K562 (cell line): ENCODE data around the gene PIK3CB. TPM values are rescaled to one million over a fixed set of nuclear protein-coding genes. Genes with fewer than 3 reads are reported as not detected.

Source experiments
- ATAC-seq: fragments of 200-7000 bp; cut with Tn5 transposase; 3 replicates; pipeline ENCODE4 v1.9.1; 2020; ENCODE audit warnings: moderate library complexity
- BruUV-seq: library from RNA; stranded (reverse); fragments of 400-500 nt; replicated peaks from 2 replicates; lab custom pipeline; 2021; lab: Mats Ljungman, UMichigan
- CTCF ChIA-PET: fragments of 300-600 bp; formaldehyde crosslinking; extraction: SDS; loops from one replicate; lab custom pipeline; 2021; ENCODE audit warnings: low intra/inter-chr PET ratio; lab: Yijun Ruan, JAX
- POLR2A ChIA-PET: fragments of 300-600, 350-650 bp; sonication (Branson Sonifier 250); formaldehyde crosslinking; extraction: SDS; loops from one replicate; lab custom pipeline; 2021; ENCODE audit warnings: antibody characterized with exemption, inconsistent platforms; lab: Yijun Ruan, JAX
- DNase-seq, 4 experiments: peaks; one replicate each; pipeline versions ENCODE4 v3.0.0 to v3.0.0-alpha.2; 2011 to 2018; ENCODE audit warnings: low spot score in 3 of 4, mixed read lengths in 3 of 4; ENCODE audit errors: extremely low read depth in 1 of 4
- FAIRE-seq: peaks from 2 replicates; lab custom pipeline; 2011; peaks lifted over from hg19 to GRCh38; lab: Jason Lieb, UNC
- H2AFZ ChIP-seq: 2 replicates; pipeline ENCODE4 v1.6.0; 2011; ENCODE audit warnings: low read depth, low read length, control low read depth, inconsistent platforms
- H3K27ac ChIP-seq: fragments of 200-600 bp; 3 replicates; pipeline ENCODE4 v1.8.0; 2011; ENCODE audit warnings: low read depth, mild to moderate bottlenecking, control low read depth, inconsistent platforms, low read length, moderate library complexity, mixed read lengths; ENCODE audit errors: extremely low read depth
- H3K27me3 ChIP-seq, 2 experiments: fragments of 300-600 bp in 1 of 2; 2 replicates in 1 of 2; 3 replicates in 1 of 2; pipeline versions ENCODE4 v1.6.0 to v1.8.0; 2011; ENCODE audit warnings: inconsistent platforms in 2 of 2, low read length in 2 of 2, mild to moderate bottlenecking in 1 of 2, mixed read lengths in 1 of 2, moderate library complexity in 1 of 2; ENCODE audit not compliant: control insufficient read depth in 2 of 2, insufficient read depth in 2 of 2
- H3K36me3 ChIP-seq: fragments of 300-600 bp; 3 replicates; pipeline ENCODE4 v1.8.0; 2011; ENCODE audit warnings: mild to moderate bottlenecking, low read length, inconsistent platforms; ENCODE audit not compliant: control insufficient read depth, insufficient read depth
- H3K4me1 ChIP-seq, 2 experiments: fragments of 200-600 bp in 1 of 2; replicated peaks in 1 of 2; 2 replicates in 1 of 2; 3 replicates in 1 of 2; pipeline versions ENCODE4 v1.5.1 to v1.8.0; 2011; ENCODE audit warnings: inconsistent platforms in 2 of 2, low read length in 2 of 2, mild to moderate bottlenecking in 1 of 2, mixed read lengths in 1 of 2, moderate library complexity in 1 of 2; ENCODE audit not compliant: control insufficient read depth in 2 of 2, insufficient read depth in 2 of 2
- H3K4me2 ChIP-seq: 2 replicates; pipeline ENCODE4 v1.6.1; 2011; ENCODE audit warnings: low read length, control low read depth, inconsistent platforms, mixed read lengths; ENCODE audit not compliant: insufficient read depth
- H3K4me3 ChIP-seq: fragments of 200-600 bp; sonication (generic), shearing (Covaris generic); 2 replicates; pipeline ENCODE4 v1.5.1; 2016; ENCODE audit warnings: control low read depth, inconsistent platforms
- H3K79me2 ChIP-seq: fragments of 200-600 bp; 3 replicates; pipeline ENCODE4 v1.8.0; 2011; ENCODE audit warnings: low read length, inconsistent platforms; ENCODE audit not compliant: control insufficient read depth, insufficient read depth
- H3K9ac ChIP-seq, 2 experiments: 2 replicates each; pipeline versions ENCODE4 v1.6.0 to v1.6.1; 2011; ENCODE audit warnings: low read depth in 2 of 2, low read length in 2 of 2, control low read depth in 1 of 2, inconsistent platforms in 1 of 2, mild to moderate bottlenecking in 1 of 2, mixed read lengths in 1 of 2; ENCODE audit not compliant: insufficient read depth in 1 of 2
- H3K9me1 ChIP-seq: one replicate; pipeline ENCODE4 v1.6.0; 2011; ENCODE audit warnings: inconsistent platforms, mild to moderate bottlenecking, low read length, moderate library complexity; ENCODE audit not compliant: control insufficient read depth, insufficient read depth
- H3K9me3 ChIP-seq: replicated peaks from 2 replicates; pipeline ENCODE4 v1.5.1; 2011; ENCODE audit warnings: low read depth, low read length, inconsistent platforms; ENCODE audit not compliant: control insufficient read depth, insufficient read depth
- H4K20me1 ChIP-seq: replicated peaks from 2 replicates; pipeline ENCODE4 v1.6.1; 2011; ENCODE audit warnings: low read length, inconsistent platforms, mixed read lengths; ENCODE audit not compliant: control insufficient read depth, insufficient read depth
- AFF4 ChIP-seq: sonication (generic); formaldehyde crosslinking; IDR thresholded peaks from 2 replicates; pipeline ENCODE4 v1.8.0; 2023; ENCODE audit warnings: mild to moderate bottlenecking, missing genetic modification reagents
- CBX5 ChIP-seq: IDR thresholded peaks from 2 replicates; pipeline ENCODE4 v1.6.1; 2014; ENCODE audit warnings: low read depth, borderline replicate concordance
- CREB3 ChIP-seq: fragments of 450-650 bp; conservative IDR thresholded peaks from 2 replicates; pipeline ENCODE4 v1.6.1; 2016; ENCODE audit warnings: missing genetic modification characterization, low read depth, mild to moderate bottlenecking, missing compliant biosample characterization, moderate library complexity
- ELK3 ChIP-seq: fragments of 450-650 bp; formaldehyde crosslinking; IDR thresholded peaks from 2 replicates; pipeline ENCODE4 v1.4.0; 2020; ENCODE audit warnings: mild to moderate bottlenecking
- HBP1 ChIP-seq: fragments of 450-650 bp; formaldehyde crosslinking; IDR thresholded peaks from 2 replicates; pipeline ENCODE4 v1.4.0; 2022; ENCODE audit warnings: missing genetic modification characterization
- MAFG ChIP-seq: fragments of 450-650 bp; conservative IDR thresholded peaks from 2 replicates; pipeline ENCODE4 v1.6.1; 2016; ENCODE audit warnings: missing genetic modification characterization, missing compliant biosample characterization
- POLR2AphosphoS2 ChIP-seq: IDR thresholded peaks from 2 replicates; pipeline ENCODE4 v1.6.1; 2012; ENCODE audit warnings: low read length, improper control_type of control experiment
- SRSF1 ChIP-seq: fragments of 200-400 bp; formaldehyde crosslinking; IDR thresholded peaks from 2 replicates; pipeline ENCODE4 v1.6.1; 2017; ENCODE audit warnings: mild to moderate bottlenecking, low read depth, low read length, moderate library complexity
- ZNF232 ChIP-seq: sonication (generic); formaldehyde crosslinking; IDR thresholded peaks from 2 replicates; pipeline ENCODE4 v1.8.0; 2022; ENCODE audit warnings: mild to moderate bottlenecking, missing genetic modification reagents
- ZNF609 ChIP-seq: sonication (generic); formaldehyde crosslinking; IDR thresholded peaks from 2 replicates; pipeline ENCODE4 v1.8.1; 2023; ENCODE audit warnings: missing genetic modification reagents, mild to moderate bottlenecking, borderline replicate concordance
- WGBS: fragments of 100-300 bp; shearing (Covaris generic); methylation state at CpG from one replicate; pipeline ENCODE4 v1.1.6; 2016; ENCODE audit warnings: low coverage, mixed read lengths; ENCODE audit not compliant: insufficient coverage; ENCODE audit errors: missing lambda C conversion rate; 5-methylcytosine and 5-hydroxymethylcytosine counted together
- in situ Hi-C: fragments of 300-500 bp; cut with MboI; formaldehyde crosslinking; loops from 4 replicates; pipeline ENCODE4 v1.15.0; 2018; ENCODE audit warnings: inconsistent platforms, mixed read lengths
- intact Hi-C: fragments of 100-400 bp; cut with micrococcal nuclease; formaldehyde crosslinking; loops from 2 replicates; pipeline ENCODE4 v1.14.2; 2022
- polyA plus RNA-seq, 8 experiments: library from polyadenylated mRNA; depleted of rRNA in 4 of 8; stranded (reverse) in 5 of 8; unstranded in 3 of 8; fragments of >200 nt; fragmentation: Nextera tagmentation in 2 of 8; fragmentation: Illumina TruSeq in 1 of 8; extraction: Ambion mirVana in 2 of 8; extraction: Trizol in 1 of 8; gene quantifications; 2 replicates each; pipeline versions ENCODE4 v1.2.1 to v1.2.3, GENCODE V29; 2011 to 2014; ENCODE audit warnings: inconsistent platforms in 1 of 8, missing spikeins in 1 of 8
- total RNA-seq, 7 experiments: library from RNA; depleted of rRNA in 6 of 7; stranded (reverse); fragments of >200 nt in 6 of 7; fragmentation: Illumina TruSeq in 2 of 7; extraction: Trizol in 2 of 7; gene quantifications; 2 replicates each; pipeline versions ENCODE4 v1.2.1 to v1.2.3, GENCODE V29; 2011 to 2021; ENCODE audit warnings: low replicate concordance in 1 of 7

PIK3CB gene
- total and polyA plus RNA-seq, 9 of the 15 experiments (the other 6 are each of a cell fraction or from before 2014, with no cell fraction given): 15.3 to 62.6 (median 28.3) TPM

GRCh38 chr3:138725116-138725515, 109.6 kb downstream of the PIK3CB start:
- no peaks in the 10 kb centered on the region for H3K9me1 ChIP-seq
- peaks cover 20% of the 10 kb centered on the region; the same call in 2 of the 3 replicates for H3K79me2 ChIP-seq
- intact Hi-C loops (no loop called here), in situ Hi-C loops (no loop called here)
- H3K36me3 ChIP-seq: peaks cover 72% of the 10 kb centered on the region
- ChIA-PET POLR2A (no interaction called here), CTCF (no interaction called here)
- H3K27me3 ChIP-seq: no peaks in the 10 kb centered on the region
- no peaks in the 10 kb centered on the region for H4K20me1 ChIP-seq
- H2AFZ ChIP-seq: no peak overlapping the region
- FAIRE-seq (no peak), ATAC-seq (no peak), DNase-seq (no peak)
- 48% methylated on average over 2 of the region's 2 CpGs for WGBS
- no peak overlapping the region; the same call in 2 of the 3 replicates for H3K27ac ChIP-seq
- H3K4me1 ChIP-seq: peaks cover 10 to 14% of the 10 kb centered on the region in 2 experiments; a peak in 4 of 5 replicates
- BruUV-seq: no TSS peak
- no peak overlapping the region for H3K4me3 ChIP-seq
- no peak overlapping the region for H3K9ac ChIP-seq
- H3K9me3 ChIP-seq: no peaks in the 10 kb centered on the region
- no peak overlapping the region for H3K4me2 ChIP-seq
- TF ChIP-seq ZNF609 (CRISPR knock-in tag): no peak
- no peak for TF ChIP-seq MAFG
- TF ChIP-seq HBP1 (CRISPR knock-in tag): no peak
- TF ChIP-seq AFF4 (CRISPR knock-in tag): no peak
- TF ChIP-seq POLR2AphosphoS2: no peak
- no peak for TF ChIP-seq ZNF232
- TF ChIP-seq CREB3 (tag): no peak
- no peak for TF ChIP-seq ELK3 (CRISPR knock-in tag)
- TF ChIP-seq CBX5: no peak
- no peak for TF ChIP-seq SRSF1
